ENCODE results near the gene UNC13A.
"Not testable (repeated sequence)": the region's sequence is repeated elsewhere in the genome, so short reads cannot be mapped to it uniquely, and the experiment has no call there.

DNA sequence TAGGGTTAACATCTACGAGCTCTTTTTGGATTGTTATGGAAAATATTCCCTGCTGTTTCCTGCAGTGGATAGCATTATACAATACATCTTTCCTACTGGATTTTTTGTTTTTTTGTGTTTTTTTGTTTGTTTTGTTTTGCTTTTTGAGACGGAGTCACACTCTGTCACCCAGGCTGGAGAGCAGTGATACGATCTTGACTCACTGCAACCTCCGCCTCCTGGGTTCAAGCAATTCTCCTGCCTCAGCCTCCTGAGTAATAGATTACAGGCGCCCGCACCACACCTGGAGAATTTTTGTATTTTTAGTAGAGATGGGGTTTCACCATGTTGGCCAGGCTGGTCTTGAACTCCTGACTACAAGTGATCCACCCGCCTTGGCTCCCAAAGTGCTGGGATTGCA is 102.8 kb downstream of the UNC13A start:
- TF ChIP-seq, protein P1, sequence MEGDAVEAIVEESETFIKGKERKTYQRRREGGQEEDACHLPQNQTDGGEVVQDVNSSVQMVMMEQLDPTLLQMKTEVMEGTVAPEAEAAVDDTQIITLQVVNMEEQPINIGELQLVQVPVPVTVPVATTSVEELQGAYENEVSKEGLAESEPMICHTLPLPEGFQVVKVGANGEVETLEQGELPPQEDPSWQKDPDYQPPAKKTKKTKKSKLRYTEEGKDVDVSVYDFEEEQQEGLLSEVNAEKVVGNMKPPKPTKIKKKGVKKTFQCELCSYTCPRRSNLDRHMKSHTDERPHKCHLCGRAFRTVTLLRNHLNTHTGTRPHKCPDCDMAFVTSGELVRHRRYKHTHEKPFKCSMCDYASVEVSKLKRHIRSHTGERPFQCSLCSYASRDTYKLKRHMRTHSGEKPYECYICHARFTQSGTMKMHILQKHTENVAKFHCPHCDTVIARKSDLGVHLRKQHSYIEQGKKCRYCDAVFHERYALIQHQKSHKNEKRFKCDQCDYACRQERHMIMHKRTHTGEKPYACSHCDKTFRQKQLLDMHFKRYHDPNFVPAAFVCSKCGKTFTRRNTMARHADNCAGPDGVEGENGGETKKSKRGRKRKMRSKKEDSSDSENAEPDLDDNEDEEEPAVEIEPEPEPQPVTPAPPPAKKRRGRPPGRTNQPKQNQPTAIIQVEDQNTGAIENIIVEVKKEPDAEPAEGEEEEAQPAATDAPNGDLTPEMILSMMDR (IDR thresholded peaks at IDR 0.05), result not testable (repeated sequence)
- not testable (repeated sequence) for TF ChIP-seq EP300, POLR2A, POLR2AphosphoS5 (IDR thresholded peaks at IDR 0.05)

All from stomach (tissue), 4 donors.